ENCODE measurements around the gene COL16A1. TPM values are rescaled to one million over a fixed set of nuclear protein-coding genes. Genes with fewer than 3 reads are reported as not detected.
A peak's percentile ranks its signal among the peaks of the same experiment; 100 is the strongest.

Gene COL16A1
- total RNA-seq, 8 experiments from 2014 or later = 0.87 to 39.0 (median 3.8) TPM

DNA sequence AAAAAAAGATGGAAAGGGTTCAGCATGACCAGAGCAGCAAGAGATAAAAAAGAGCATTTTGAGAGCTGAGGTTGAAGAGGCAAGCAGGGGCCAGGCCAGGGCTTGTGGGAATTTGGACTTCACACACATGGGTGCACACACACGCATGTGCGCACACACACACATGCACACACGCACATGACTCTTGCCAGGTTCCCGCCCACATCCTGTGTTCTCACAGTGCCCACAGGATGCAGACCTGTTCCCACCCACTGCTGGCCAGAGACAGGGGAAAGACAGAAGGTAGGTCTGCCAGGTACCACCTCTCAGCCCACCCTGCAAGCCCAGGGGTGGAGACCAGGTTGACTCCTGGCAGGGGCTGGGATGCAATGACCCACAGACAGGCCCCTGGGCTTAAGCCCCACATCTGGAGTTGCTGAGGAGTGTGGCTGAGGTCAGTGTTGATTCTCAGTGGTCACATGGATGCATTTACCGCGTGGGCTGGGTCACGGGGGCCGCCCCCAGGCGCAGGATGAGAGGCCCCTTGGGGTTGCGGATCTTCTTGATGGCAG lies 4.4 kb downstream of the COL16A1 start:
- Histone ChIP-seq H3K27ac (no peak overlapping the region), H3K4me1 (replicated peaks in 1 of 2) (peaks cover 45 to 57% of the 10 kb centered on the region in 2 donors), H3K4me3 (no peak overlapping the region)
- ATAC-seq (replicated peaks in 6 of 8) = no peak
- in situ Hi-C loops (cut with MboI; ENCODE audit: low pct_unique_long_range_greater_than_20kb in 2 of 9, low sequenced_read_pairs in 9 of 9, unreplicated experiment in 9 of 9) = no loop called here
- 42 to 100% (median 76%) methylated on average over 1 to 10 of the region's 10 CpGs; no CpG with 5 or more reads in 7 of the 10 experiments for WGBS, 10 experiments

DNA sequence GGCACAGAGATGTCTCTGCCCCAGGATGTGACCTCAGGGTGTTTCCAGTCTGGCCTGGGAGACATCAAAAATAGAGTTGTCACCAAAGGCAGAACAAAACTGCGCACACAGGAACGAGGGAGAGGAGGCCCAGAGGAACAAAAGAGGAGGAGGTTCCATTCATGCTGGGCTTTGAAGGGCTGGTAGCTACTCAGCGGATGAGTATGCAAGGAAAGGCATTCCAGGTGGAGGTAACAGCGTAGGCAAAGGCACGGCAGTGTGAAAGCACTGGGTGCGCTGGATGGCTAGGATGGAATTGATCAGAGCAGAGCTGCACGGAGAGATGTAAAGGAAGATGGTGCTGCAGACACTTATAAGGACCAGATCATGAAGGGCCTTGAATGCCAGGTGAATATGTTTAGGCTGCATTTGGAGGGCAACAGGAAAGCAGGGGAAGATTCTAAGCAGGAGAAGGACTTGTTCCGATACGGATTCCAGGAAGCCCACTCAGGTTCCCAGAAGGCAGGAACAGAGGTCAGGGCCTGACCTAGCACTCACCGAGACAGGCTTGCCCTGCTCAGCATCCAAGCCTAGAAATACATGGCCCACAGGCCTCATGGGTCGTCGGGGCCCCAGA lies 6.3 kb downstream of the COL16A1 start:
- 47 to 100% (median 82%) methylated on average over 1 to 11 of the region's 12 CpGs; no CpG with 5 or more reads in 1 of the 10 experiments for WGBS, 10 experiments
- Histone ChIP-seq H3K4me1 (replicated peaks in 1 of 2) (peaks cover 36 to 47% of the 10 kb centered on the region in 2 donors), H3K4me3 (no peak overlapping the region), H3K27ac (no peak overlapping the region)
- ATAC-seq (replicated peaks in 6 of 8) = no peak
- in situ Hi-C loops (cut with MboI; ENCODE audit: low pct_unique_long_range_greater_than_20kb in 2 of 9, low sequenced_read_pairs in 9 of 9, unreplicated experiment in 9 of 9) = no loop called here

DNA sequence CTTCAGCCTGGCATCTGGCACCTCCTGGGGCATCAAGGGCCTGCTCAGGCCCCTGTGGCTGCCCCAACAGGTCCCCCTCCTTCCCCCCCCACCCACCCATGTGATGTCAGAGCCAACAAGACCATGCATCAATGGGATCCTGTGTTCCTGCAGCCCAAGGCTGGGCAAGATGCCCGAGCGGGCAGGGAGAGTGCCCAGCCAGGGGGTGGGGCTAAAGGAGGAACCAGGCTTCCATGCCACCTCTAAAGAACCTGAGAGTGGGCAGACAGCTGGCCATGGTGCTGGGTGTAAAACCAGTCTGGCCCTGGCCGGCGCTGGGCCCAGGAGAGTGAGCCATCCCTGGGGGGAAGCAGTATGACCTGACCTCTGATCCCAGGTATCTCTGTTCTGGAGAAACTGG lies 7.6 kb downstream of the COL16A1 start:
- ATAC-seq (replicated peaks in 6 of 8) = no peak
- no peak overlapping the region for H3K4me3 ChIP-seq
- WGBS, 10 experiments = 80 to 100% (median 100%) methylated on average over 2 of the region's 4 CpGs; no CpG with 5 or more reads in 7 of the 10 experiments
- in situ Hi-C loops (cut with MboI; ENCODE audit: low pct_unique_long_range_greater_than_20kb in 2 of 9, low sequenced_read_pairs in 9 of 9, unreplicated experiment in 9 of 9) = no loop called here
- H3K27ac ChIP-seq = no peak overlapping the region
- peaks cover 24 to 35% of the 10 kb centered on the region in 2 donors for H3K4me1 ChIP-seq (replicated peaks in 1 of 2)

DNA sequence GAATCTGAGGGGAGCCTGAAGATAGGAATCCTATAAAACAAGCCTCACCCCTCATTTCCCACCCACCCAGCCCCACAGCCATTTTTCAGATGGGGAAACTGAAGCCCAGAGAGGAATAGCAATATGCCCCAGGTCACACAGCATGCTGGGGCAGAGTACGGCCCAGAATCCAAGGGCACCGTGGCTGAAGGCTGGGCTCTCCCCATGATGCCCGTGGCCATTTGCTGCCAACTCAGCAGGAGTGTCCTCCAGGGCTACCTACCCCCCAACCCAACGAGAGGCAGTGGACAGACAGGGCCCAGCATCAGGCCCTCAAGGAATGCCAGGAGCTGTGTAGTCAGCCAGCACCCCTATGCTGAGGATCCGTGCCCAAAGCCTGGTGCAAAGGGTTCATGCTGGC lies 8.5 kb downstream of the COL16A1 start:
- in situ Hi-C loops (cut with MboI; ENCODE audit: low pct_unique_long_range_greater_than_20kb in 2 of 9, low sequenced_read_pairs in 9 of 9, unreplicated experiment in 9 of 9) = no loop called here
- H3K27ac ChIP-seq = no peak overlapping the region
- ATAC-seq (replicated peaks in 6 of 8) = no peak
- 94 to 100% methylated on average over 1 to 3 of the region's 5 CpGs; no CpG with 5 or more reads in 8 of the 10 experiments for WGBS, 10 experiments
- H3K4me1 ChIP-seq (replicated peaks in 1 of 2) = peaks cover 16 to 26% of the 10 kb centered on the region in 2 donors
- no peak overlapping the region for H3K4me3 ChIP-seq

DNA sequence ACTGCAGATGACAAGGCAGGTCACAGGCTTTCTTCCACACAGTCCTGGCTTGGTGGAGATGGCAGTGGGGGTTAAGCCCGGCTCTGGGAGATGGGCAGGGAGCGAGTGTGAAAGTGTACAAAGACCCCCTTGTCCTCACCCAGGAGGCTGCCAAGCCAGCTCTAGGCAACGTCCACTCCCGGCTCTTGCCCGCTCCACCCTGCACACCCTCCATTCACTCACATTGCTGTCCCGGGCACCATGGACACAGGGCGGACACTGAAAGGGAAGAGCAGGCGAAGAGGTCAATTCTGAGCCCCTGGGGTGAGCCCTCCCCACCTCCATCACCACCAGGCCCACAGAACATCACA lies 8.9 kb downstream of the COL16A1 start:
- Histone ChIP-seq H3K4me1 (replicated peaks in 1 of 2) (peaks cover 16 to 22% of the 10 kb centered on the region in 2 donors), H3K4me3 (no peak overlapping the region), H3K27ac (no peak overlapping the region)
- 56 to 93% (median 82%) methylated on average over 1 to 7 of the region's 8 CpGs; no CpG with 5 or more reads in 4 of the 10 experiments for WGBS, 10 experiments
- in situ Hi-C loops (cut with MboI; ENCODE audit: low pct_unique_long_range_greater_than_20kb in 2 of 9, low sequenced_read_pairs in 9 of 9, unreplicated experiment in 9 of 9) = no loop called here
- ATAC-seq (replicated peaks in 6 of 8) = peak in 3 of 8 experiments; percentile 27 to 86 (median 59)

DNA sequence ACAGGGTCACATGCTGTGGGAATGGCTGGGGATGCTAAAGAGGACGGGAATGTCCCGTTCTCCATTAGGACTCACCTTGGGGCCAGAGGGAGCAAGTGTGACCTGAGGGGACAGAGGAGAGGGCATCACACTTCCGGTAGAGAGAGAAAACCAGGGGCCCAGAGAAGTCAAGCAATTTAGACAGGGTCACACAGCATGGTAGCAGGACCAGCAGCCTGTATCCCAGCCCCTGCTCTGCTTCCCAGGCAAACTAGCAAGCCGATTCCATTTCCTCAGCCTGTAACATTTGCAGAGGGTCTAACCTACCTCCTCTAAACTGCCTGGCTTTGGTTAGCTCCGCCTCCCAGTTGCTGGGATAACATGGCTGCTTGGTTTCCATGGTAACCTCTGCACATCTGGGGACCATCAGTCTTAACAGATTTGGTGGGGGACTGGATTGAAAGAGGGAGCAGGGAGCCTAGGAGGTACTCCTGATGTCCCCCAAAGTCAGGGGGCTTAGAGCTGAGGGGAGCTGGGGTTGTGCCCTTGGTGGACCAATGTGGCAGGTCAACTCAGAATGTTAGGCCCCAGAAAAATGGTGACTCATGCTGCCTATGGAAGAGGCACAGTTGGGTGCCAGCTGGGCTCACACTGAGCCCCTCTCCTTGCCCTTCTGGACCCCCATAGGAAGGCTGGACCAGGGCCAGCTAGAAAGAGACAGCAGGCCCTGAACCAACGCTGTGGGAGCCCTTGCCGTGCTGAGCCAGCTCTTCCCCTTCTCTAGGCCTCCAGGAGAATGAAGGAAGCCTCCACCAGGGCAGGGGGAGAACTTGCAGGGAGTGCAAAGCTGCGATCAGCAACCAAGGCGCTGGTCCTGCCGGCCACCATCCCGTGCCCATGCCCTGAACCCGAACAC lies 9.5 kb downstream of the COL16A1 start:
- H3K27ac ChIP-seq = no peak overlapping the region

DNA sequence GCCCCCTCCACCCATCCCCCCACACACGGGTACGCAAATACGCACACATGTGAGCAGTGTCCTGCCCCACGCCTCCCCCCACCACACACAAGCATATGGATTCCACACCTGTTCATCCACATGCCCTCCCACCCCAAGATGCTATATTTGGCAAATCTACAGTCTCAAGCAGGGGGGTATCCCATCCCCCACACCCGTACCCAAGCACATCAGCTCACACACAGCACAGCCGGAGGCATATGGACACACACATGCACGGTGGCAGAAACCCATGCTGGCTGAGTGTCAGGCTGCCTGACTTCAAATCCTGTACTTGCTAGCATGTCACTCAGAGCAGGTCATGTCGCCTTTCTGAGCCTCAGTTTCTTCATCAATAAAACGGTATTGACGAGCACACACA lies 10.6 kb downstream of the COL16A1 start:
- no peak overlapping the region for H3K27ac ChIP-seq
- 54 to 90% (median 77%) methylated on average over 3 to 5 of the region's 10 CpGs; no CpG with 5 or more reads in 6 of the 10 experiments for WGBS, 10 experiments
- no peak overlapping the region for H3K4me3 ChIP-seq
- in situ Hi-C loops (cut with MboI; ENCODE audit: low pct_unique_long_range_greater_than_20kb in 2 of 9, low sequenced_read_pairs in 9 of 9, unreplicated experiment in 9 of 9) = no loop called here
- peaks cover 14 to 16% of the 10 kb centered on the region in 2 donors for H3K4me1 ChIP-seq (replicated peaks in 1 of 2)
- no peak for ATAC-seq (replicated peaks in 6 of 8)

More for the DNA sequence above, 9.5 kb downstream of the COL16A1 start:
- ATAC-seq (replicated peaks in 6 of 8) = peak in 5 of 8 experiments; percentile 53 to 66 (median 65)
- H3K4me3 ChIP-seq = no peak overlapping the region
- in situ Hi-C loops (cut with MboI; ENCODE audit: low pct_unique_long_range_greater_than_20kb in 2 of 9, low sequenced_read_pairs in 9 of 9, unreplicated experiment in 9 of 9) = no loop called here
- H3K4me1 ChIP-seq (replicated peaks in 1 of 2) = peaks cover 14 to 16% of the 10 kb centered on the region in 2 donors
- 0 to 83% (median 63%) methylated on average over 1 to 10 of the region's 12 CpGs; no CpG with 5 or more reads in 2 of the 10 experiments for WGBS, 10 experiments

DNA sequence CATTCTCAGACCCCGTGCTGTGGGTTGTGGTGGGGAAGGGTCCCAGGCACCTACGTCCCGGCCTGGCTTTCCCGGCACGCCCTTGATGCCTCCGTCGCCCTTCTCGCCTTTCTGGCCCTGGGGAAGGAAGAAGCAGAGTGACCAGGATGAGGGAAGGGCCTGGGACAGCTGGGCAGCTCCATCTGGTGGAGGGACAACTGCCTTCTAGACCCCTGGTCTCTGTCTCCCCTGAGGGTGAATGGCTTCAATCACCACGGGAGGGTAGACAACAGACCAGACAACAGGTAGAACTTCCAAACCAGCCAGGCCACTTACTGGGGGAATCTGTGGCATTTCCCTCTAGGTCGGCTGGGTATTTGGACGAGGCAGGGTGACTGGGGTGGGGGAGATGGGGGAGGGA lies 11.9 kb downstream of the COL16A1 start:
- 77 to 100% (median 82%) methylated on average over 1 to 7 of the region's 11 CpGs; no CpG with 5 or more reads in 5 of the 10 experiments for WGBS, 10 experiments

DNA sequence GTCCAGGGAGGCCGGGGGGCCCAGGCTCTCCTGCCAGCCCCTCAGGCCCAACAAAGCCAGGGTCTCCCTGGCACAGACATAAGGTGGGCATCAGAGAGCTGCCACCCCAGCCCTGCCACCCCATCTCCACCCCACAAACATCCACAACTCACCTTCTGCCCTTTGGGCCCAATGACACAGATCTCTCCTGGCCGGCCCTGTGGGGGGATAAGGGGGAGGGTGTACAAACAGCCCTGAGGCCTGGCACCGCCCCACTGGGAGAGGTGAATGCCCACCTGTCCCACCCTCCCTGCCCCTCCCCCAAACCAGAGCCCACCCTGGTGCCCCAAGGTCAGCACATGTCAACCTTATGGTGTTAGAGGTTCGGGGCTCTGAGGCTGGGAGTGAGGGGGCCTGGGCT lies 12.4 kb downstream of the COL16A1 start:
- H3K4me3 ChIP-seq = no peak overlapping the region
- peaks cover 14 to 16% of the 10 kb centered on the region in 2 donors for H3K4me1 ChIP-seq (replicated peaks in 1 of 2)
- in situ Hi-C loops (cut with MboI; ENCODE audit: low pct_unique_long_range_greater_than_20kb in 2 of 9, low sequenced_read_pairs in 9 of 9, unreplicated experiment in 9 of 9) = no loop called here
- 67 to 68% methylated on average over 1 to 3 of the region's 4 CpGs; no CpG with 5 or more reads in 8 of the 10 experiments for WGBS, 10 experiments
- H3K27ac ChIP-seq = no peak overlapping the region
- no peak for ATAC-seq (replicated peaks in 6 of 8)

More for the DNA sequence above, 11.9 kb downstream of the COL16A1 start:
- Histone ChIP-seq H3K27ac (no peak overlapping the region), H3K4me1 (replicated peaks in 1 of 2) (peaks cover 14 to 16% of the 10 kb centered on the region in 2 donors), H3K4me3 (no peak overlapping the region)
- ATAC-seq (replicated peaks in 6 of 8) = no peak
- in situ Hi-C loops (cut with MboI; ENCODE audit: low pct_unique_long_range_greater_than_20kb in 2 of 9, low sequenced_read_pairs in 9 of 9, unreplicated experiment in 9 of 9) = no loop called here

DNA sequence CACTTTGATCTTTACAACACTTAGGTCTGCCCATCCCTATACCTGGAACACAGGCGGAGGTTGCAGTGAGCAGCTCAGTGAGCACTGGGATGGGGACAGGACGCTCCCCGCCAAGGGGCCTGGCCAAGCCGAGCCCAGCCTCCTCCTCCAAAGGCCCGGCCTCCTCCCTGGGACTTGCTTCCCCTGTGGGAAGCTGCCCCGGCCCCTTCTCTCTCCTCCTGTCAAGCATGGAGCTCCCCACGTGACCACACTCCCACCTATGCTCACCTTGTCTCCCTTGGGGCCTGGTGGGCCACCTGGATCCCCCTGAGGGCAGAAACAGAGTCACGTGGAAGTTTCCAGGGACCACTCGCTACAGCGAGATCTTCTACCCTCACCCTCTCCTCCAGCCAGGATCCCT lies 12.9 kb downstream of the COL16A1 start:
- ATAC-seq (replicated peaks in 6 of 8) = no peak
- H3K4me1 ChIP-seq (replicated peaks in 1 of 2) = peaks cover 14 to 16% of the 10 kb centered on the region in 2 donors
- WGBS, 10 experiments = 43 to 96% (median 80%) methylated on average over 1 to 9 of the region's 10 CpGs; no CpG with 5 or more reads in 3 of the 10 experiments

DNA sequence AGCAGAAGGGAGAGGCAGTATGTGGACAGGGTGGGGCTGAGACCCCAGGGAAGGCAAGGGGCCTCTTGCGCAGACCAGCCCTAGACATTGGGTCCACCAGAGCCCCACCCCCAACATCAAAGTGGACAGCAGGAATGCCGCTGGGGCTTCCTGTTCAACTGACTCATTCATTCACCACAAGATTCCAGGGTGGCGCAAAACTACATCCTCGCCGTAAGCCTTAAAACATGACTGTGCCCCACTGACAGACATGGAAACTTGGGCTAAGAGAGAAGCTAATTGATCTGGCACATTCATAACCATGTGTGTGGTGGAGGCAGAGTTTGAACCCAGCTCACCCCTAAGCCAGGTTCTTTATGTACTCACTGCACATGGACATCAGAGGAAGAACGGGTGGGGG lies 14.0 kb downstream of the COL16A1 start:
- ATAC-seq (replicated peaks in 6 of 8) = peak in 2 of 8 experiments; percentile 90 to 95

More for the DNA sequence above, 12.9 kb downstream of the COL16A1 start:
- Histone ChIP-seq H3K4me3 (no peak overlapping the region), H3K27ac (no peak overlapping the region)
- in situ Hi-C loops (cut with MboI; ENCODE audit: low pct_unique_long_range_greater_than_20kb in 2 of 9, low sequenced_read_pairs in 9 of 9, unreplicated experiment in 9 of 9) = no loop called here

DNA sequence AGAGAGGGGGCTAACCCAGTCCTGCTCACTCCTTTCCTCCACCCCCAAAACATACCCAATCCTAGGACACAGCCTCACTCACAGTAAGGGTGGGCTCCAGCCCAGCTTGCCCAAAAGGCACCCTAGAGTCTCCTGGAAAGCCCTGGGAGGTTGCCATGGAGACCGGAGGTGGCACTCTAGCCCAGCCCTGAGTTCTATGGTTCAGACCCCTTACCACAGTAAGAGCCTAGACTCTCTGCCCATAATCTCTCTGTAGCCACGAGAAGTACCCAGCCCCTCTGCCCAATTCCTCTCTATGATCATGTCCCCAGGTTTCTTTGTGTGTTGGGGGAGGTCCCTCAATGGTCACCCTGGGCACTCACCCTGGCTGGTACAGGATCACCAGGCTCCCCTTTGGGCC lies 14.4 kb downstream of the COL16A1 start:
- peak in 4 of 8 experiments; percentile 20 to 45 (median 35) for ATAC-seq (replicated peaks in 6 of 8)

More for the DNA sequence above, 14.0 kb downstream of the COL16A1 start:
- in situ Hi-C loops (cut with MboI; ENCODE audit: low pct_unique_long_range_greater_than_20kb in 2 of 9, low sequenced_read_pairs in 9 of 9, unreplicated experiment in 9 of 9) = no loop called here
- no peak overlapping the region for H3K27ac ChIP-seq
- H3K4me3 ChIP-seq = no peak overlapping the region
- 0 to 100% (median 83%) methylated on average over 1 to 6 of the region's 6 CpGs; no CpG with 5 or more reads in 3 of the 10 experiments for WGBS, 10 experiments
- H3K4me1 ChIP-seq (replicated peaks in 1 of 2) = peaks cover 14% of the 10 kb centered on the region in 2 donors

More for the DNA sequence above, 14.4 kb downstream of the COL16A1 start:
- in situ Hi-C loops (cut with MboI; ENCODE audit: low pct_unique_long_range_greater_than_20kb in 2 of 9, low sequenced_read_pairs in 9 of 9, unreplicated experiment in 9 of 9) = no loop called here
- no peak overlapping the region for H3K27ac ChIP-seq
- H3K4me1 ChIP-seq (replicated peaks in 1 of 2) = peaks cover 9% of the 10 kb centered on the region in 2 donors
- H3K4me3 ChIP-seq = no peak overlapping the region
- 0 to 100% (median 37%) methylated on average over 1 to 2 of the region's 2 CpGs; no CpG with 5 or more reads in 5 of the 10 experiments for WGBS, 10 experiments
